ENCODE results near the gene TRPM8.

DNA sequence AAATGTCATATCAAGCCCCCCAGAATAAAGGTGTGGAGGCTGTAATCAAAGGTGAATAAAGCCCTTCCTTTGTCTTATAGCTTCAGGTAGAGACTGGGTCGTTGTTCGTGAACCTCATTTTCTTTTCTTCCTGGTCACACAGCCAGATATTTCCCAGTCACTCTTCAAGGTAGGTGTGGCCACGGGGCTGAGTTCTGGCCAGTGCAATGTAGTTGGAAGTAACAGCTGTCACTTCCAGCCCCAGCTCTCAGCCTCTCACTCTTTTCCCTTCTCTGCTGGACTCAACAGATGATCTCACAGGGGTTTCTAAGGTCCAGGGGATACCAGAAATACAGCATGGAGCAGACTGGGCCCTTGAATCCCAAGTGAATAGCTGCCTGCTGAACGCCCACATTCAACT lies 15.8 kb upstream of the TRPM8 start:
- TF ChIP-seq CTCF (IDR thresholded peaks at IDR 0.05) (no peak), POLR2A (IDR thresholded peaks at IDR 0.05) (no peak)
